Erythroblast (primary cell): Measurements from ENCODE around the gene DNAJB12.

ENCODE experiments used
- GATA1 ChIP-seq: IDR thresholded peaks from 2 replicates; pipeline ENCODE4 v1.6.1; 2011; ENCODE audit warnings: low read depth, mild to moderate bottlenecking, control low read depth, low read length, moderate library complexity
- POLR2A ChIP-seq: IDR thresholded peaks from 2 replicates; pipeline ENCODE4 v1.6.1; 2011; ENCODE audit warnings: mild to moderate bottlenecking, low read length

DNA sequence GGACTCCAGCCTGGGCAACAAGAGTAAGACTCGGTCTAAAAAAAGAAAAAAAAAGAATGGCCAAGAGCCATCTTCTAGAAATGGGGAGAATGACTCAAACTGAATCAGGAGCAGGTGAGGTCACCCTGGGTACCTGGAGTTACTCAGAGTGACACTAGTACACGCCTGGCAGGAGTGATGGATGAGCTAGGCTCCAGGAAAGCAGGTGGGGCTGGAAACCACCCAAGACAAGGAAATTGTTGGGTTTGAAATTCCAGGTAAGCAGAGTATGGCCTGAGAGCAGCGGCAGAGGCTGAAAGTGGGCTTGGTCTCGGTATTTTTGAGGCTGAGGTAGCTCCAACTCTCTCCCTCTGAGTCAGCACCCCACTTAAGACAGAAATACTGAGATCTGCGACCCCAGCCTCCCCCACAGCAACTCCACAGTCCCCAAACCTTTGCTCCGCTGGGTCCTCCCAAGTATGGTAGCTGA, 62.5 kb downstream of the DNAJB12 start:
- TF ChIP-seq POLR2A: no peak
- TF ChIP-seq GATA1: no peak
